RWPE2 (cell line): ENCODE measurements around the gene CENPX.
A peak's percentile ranks its signal among the peaks of the same experiment; 100 is the strongest.
"Not testable (repeated sequence)": the region's sequence is repeated elsewhere in the genome, so short reads cannot be mapped to it uniquely, and the experiment has no call there.

ENCODE experiments used
- ATAC-seq: fragments of 200-7000 bp; cut with Tn5 transposase; 3 replicates; pipeline ENCODE4 v1.9.1; 2021; ENCODE audit warnings: low read depth
- DNase-seq: peaks from one replicate; pipeline ENCODE4 v3.0.0-alpha.2; 2020; ENCODE audit warnings: low spot score
- H3K27ac ChIP-seq: fragments of 450-650 bp; 2 replicates; pipeline ENCODE4 v1.5.1; 2017; ENCODE audit warnings: mild to moderate bottlenecking; ENCODE audit not compliant: poor library complexity, severe bottlenecking
- H3K27me3 ChIP-seq: fragments of 250-450 bp; sonication (Bioruptor Pico); 2 replicates; pipeline ENCODE4 v1.5.1; 2021; ENCODE audit warnings: mild to moderate bottlenecking, moderate library complexity; ENCODE audit not compliant: insufficient read depth, poor library complexity, severe bottlenecking
- H3K36me3 ChIP-seq: fragments of 250-450 bp; sonication (Bioruptor Pico); 2 replicates; pipeline ENCODE4 v1.5.1; 2020; ENCODE audit warnings: low read depth, mild to moderate bottlenecking, moderate library complexity
- H3K4me1 ChIP-seq: fragments of 250-450 bp; sonication (Bioruptor Pico); 2 replicates; pipeline ENCODE4 v1.5.1; 2021; ENCODE audit warnings: mild to moderate bottlenecking, moderate library complexity; ENCODE audit not compliant: insufficient read depth, poor library complexity, severe bottlenecking
- H3K4me3 ChIP-seq: fragments of 250-450 bp; sonication (Bioruptor Pico); 2 replicates; pipeline ENCODE4 v1.5.1; 2021; ENCODE audit warnings: mild to moderate bottlenecking, moderate library complexity; ENCODE audit not compliant: severe bottlenecking
- H3K9me3 ChIP-seq: fragments of 250-450 bp; sonication (Bioruptor Pico); 2 replicates; pipeline ENCODE4 v1.5.1; 2021; ENCODE audit warnings: mild to moderate bottlenecking, moderate library complexity; ENCODE audit not compliant: severe bottlenecking
- CTCF ChIP-seq: fragments of 450-650 bp; IDR thresholded peaks from one replicate; pipeline ENCODE4 v1.5.1; 2017; ENCODE audit warnings: mild to moderate bottlenecking, moderate library complexity; ENCODE audit not compliant: poor library complexity, severe bottlenecking

CENPX gene

GRCh38 chr17:82039695-82040299 is 17.1 kb upstream of the CENPX start:
- no peak for DNase-seq

DNA sequence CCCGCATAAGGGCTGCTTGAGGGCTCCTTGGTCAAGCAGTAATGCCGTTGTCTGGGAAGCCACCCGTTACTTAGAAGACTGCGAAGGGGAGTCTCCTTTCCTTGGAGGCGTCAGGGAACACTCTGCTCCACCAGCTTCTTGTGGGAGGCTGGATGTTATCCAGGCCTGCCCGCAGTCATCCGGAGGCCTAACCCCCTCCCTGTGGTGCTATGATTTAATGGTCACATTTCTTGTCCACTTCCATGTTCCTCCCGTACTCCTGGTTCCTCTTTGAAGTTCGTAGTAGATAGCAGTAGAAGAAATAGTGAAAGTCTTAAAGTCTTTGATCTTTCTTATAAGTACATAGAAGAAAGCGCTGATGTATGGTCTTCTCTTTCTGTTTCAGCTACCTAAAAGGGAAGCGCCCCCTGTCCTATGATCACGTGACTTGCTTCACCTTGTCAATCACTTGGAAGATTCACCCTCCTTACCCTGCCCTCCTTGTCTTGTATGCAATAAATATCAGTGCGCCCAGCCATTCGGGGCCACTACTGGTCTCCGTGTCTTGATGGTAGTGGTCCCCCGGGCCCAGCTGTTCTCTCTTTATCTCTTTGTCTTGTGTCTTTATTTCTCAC is 16.2 kb upstream of the CENPX start:
- H3K4me3 ChIP-seq, H3K27ac ChIP-seq, H3K9me3 ChIP-seq, ATAC-seq, H3K4me1 ChIP-seq, H3K27me3 ChIP-seq, DNase-seq: not testable (repeated sequence)
- peaks cover 18% of the 10 kb centered on the region for H3K36me3 ChIP-seq

More at GRCh38 chr17:82039695-82040299, 17.1 kb upstream of the CENPX start:
- no peak for TF ChIP-seq CTCF
- Histone ChIP-seq H3K4me3 (no peak overlapping the region), H3K27ac (no peak overlapping the region), H3K9me3 (no peaks in the 10 kb centered on the region), H3K36me3 (peaks cover 18% of the 10 kb centered on the region), H3K4me1 (no peaks in the 10 kb centered on the region), H3K27me3 (no peaks in the 10 kb centered on the region)
- no peak for ATAC-seq

- TF ChIP-seq CTCF, result no peak
- H3K27ac ChIP-seq, result peak overlapping the region; percentile 35
- ATAC-seq, result no peak
Observed at GRCh38 chr17:82037889-82038195, 15.2 kb upstream of the CENPX start.

GRCh38 chr17:82037092-82037888 is 14.6 kb upstream of the CENPX start, which contains the start of gene DCXR:
Gene DCXR (minus strand): TSS chr17:82037697. CDS start chr17:82037682, 15 bp downstream.
- peak; percentile 92 for ATAC-seq
- H3K9me3 ChIP-seq, result no peaks in the 10 kb centered on the region
- peak; percentile 99 for DNase-seq
- no peaks in the 10 kb centered on the region for H3K4me1 ChIP-seq
- TF ChIP-seq CTCF, result peak; percentile 96
- H3K27ac ChIP-seq, result peak within 1 kb of the TSS; percentile 35
- peak within 1 kb of the TSS; percentile 65 for H3K4me3 ChIP-seq
- no peaks in the 10 kb centered on the region for H3K27me3 ChIP-seq
- peaks cover 18% of the 10 kb centered on the region for H3K36me3 ChIP-seq

More at GRCh38 chr17:82037889-82038195, 15.2 kb upstream of the CENPX start:
- H3K4me1 ChIP-seq, result no peaks in the 10 kb centered on the region
- no peaks in the 10 kb centered on the region for H3K9me3 ChIP-seq
- H3K4me3 ChIP-seq, result peak overlapping the region; percentile 65
- DNase-seq, result no peak
- H3K36me3 ChIP-seq, result peaks cover 18% of the 10 kb centered on the region
- H3K27me3 ChIP-seq, result no peaks in the 10 kb centered on the region

GRCh38 chr17:82036634-82037091 is 14.0 kb upstream of the CENPX start:
- H3K9me3 ChIP-seq, result no peaks in the 10 kb centered on the region
- H3K4me1 ChIP-seq, result no peaks in the 10 kb centered on the region
- peak overlapping the region; percentile 35 for H3K27ac ChIP-seq
- H3K36me3 ChIP-seq, result peaks cover 18% of the 10 kb centered on the region
- DNase-seq (no peak), ATAC-seq (no peak)
- no peak for TF ChIP-seq CTCF
- H3K27me3 ChIP-seq, result no peaks in the 10 kb centered on the region
- peak overlapping the region; percentile 65 for H3K4me3 ChIP-seq
